DND-41 (cell line): ENCODE results near the gene NR3C1.

Experiments used
- EZH2 ChIP-seq: IDR thresholded peaks from 3 replicates; pipeline ENCODE4 v1.6.1; 2012; ENCODE audit warnings: borderline replicate concordance, low read depth, mild to moderate bottlenecking, moderate library complexity, low read length, inconsistent platforms; ENCODE audit not compliant: severe bottlenecking
- TF ChIP-seq, protein P1 (sequence below): IDR thresholded peaks from 2 replicates; pipeline ENCODE4 v1.5.1; 2012; ENCODE audit warnings: borderline replicate concordance, low read length, moderate library complexity, mild to moderate bottlenecking; ENCODE audit not compliant: poor library complexity, severe bottlenecking; ENCODE audit errors: extremely low read depth

DNA sequence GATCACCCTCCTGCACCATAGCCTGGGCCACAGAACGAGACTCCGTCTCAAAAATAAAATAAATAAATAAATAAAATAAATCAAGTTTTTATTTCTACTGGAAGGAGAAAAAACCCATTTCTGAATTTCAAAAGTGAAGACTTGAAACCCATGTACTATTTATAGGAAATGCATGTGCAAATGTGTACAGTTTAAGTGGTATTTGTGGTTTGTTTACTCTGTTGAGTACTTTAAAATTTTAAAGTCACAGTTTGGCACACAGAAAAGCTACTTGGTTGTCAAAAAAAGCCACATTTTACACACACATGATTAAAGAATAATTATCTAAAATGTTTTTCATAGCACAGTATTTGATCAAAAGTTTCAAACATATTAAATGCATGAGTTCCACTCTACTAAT, 43.6 kb downstream of the NR3C1 start:
- TF ChIP-seq, protein P1, sequence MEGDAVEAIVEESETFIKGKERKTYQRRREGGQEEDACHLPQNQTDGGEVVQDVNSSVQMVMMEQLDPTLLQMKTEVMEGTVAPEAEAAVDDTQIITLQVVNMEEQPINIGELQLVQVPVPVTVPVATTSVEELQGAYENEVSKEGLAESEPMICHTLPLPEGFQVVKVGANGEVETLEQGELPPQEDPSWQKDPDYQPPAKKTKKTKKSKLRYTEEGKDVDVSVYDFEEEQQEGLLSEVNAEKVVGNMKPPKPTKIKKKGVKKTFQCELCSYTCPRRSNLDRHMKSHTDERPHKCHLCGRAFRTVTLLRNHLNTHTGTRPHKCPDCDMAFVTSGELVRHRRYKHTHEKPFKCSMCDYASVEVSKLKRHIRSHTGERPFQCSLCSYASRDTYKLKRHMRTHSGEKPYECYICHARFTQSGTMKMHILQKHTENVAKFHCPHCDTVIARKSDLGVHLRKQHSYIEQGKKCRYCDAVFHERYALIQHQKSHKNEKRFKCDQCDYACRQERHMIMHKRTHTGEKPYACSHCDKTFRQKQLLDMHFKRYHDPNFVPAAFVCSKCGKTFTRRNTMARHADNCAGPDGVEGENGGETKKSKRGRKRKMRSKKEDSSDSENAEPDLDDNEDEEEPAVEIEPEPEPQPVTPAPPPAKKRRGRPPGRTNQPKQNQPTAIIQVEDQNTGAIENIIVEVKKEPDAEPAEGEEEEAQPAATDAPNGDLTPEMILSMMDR: no peak
- no peak for TF ChIP-seq EZH2
